IgD-negative memory B cell (primary cell): ENCODE measurements around the gene INPP5J. TPM values are rescaled to one million over a fixed set of nuclear protein-coding genes. Genes with fewer than 3 reads are reported as not detected.
"Not testable (repeated sequence)": the region's sequence is repeated elsewhere in the genome, so short reads cannot be mapped to it uniquely, and the experiment has no call there.

ENCODE experiments used
- H3K27ac Mint-ChIP-seq, 3 donors: one replicate each; pipeline ENCODE4 v1.8.0; 2020 to 2022; ENCODE audit warnings: mild to moderate bottlenecking in 3 of 3, mixed read lengths in 3 of 3, moderate library complexity in 1 of 3
- H3K27me3 Mint-ChIP-seq: one replicate; pipeline ENCODE4 v1.8.0; 2021; ENCODE audit warnings: mixed read lengths
- H3K36me3 Mint-ChIP-seq: one replicate; pipeline ENCODE4 v1.8.0; 2020; ENCODE audit warnings: mild to moderate bottlenecking, mixed read lengths
- H3K4me1 Mint-ChIP-seq, 3 donors: one replicate each; pipeline ENCODE4 v1.8.0; 2020 to 2022; ENCODE audit warnings: mixed read lengths in 3 of 3, mild to moderate bottlenecking in 1 of 3
- H3K4me3 Mint-ChIP-seq, 4 donors: one replicate each; pipeline ENCODE4 v1.8.0; 2020 to 2022; ENCODE audit warnings: mild to moderate bottlenecking in 4 of 4, mixed read lengths in 4 of 4, moderate library complexity in 3 of 4
- H3K9me3 Mint-ChIP-seq, 3 donors: one replicate each; pipeline ENCODE4 v1.8.0; 2020 to 2021; ENCODE audit warnings: mixed read lengths in 3 of 3, mild to moderate bottlenecking in 1 of 3
- polyA plus RNA-seq: library from polyadenylated mRNA; unstranded; fragments of 300-500 nt; fragmentation: Illumina TruSeq; gene quantifications from one replicate; pipeline ENCODE4 v1.2.3, GENCODE V29; 2021

INPP5J gene
- polyA plus RNA-seq, 1 donor from 2014 or later: not detected

DNA sequence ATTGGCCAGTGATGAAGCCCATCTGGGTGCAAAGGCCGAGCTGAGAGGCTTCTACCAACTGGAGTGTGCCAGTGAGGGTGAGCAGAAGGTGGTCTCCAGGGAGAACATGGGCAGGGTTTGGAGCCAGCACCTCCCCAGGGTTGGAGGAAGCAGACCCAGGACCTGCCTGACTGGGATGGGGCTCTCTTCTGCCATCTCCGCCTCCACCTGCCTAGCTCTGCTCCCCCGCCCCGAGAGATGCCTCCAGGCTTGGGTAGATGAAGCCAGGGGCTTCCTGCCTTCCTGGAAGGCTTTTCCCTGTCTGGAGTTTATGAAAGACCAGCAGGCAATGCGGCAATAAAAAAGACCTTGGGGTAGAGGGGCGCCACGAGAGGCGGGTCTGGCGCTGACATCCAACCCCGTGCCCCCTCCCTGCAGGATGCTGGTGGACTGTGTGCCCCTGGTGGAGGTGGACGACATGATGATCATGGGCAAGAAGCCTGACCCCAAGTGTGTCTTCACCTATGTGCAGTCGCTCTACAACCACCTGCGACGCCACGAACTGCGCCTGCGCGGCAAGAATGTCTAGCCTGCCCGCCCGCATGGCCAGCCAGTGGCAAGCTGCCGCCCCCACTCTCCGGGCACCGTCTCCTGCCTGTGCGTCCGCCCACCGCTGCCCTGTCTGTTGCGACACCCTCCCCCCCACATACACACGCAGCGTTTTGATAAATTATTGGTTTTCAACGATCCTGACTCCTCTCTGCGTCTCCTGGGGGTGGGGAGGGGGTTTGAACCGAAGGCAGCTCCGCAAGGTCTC is 18.7 kb upstream of the INPP5J start:
- Mint-ChIP-seq H3K36me3 (peaks cover 2% of the 10 kb centered on the region), H3K27me3 (peaks cover 3% of the 10 kb centered on the region), H3K27ac (peak overlapping the region in 2 of 3 donors; percentile 48 to 66), H3K9me3 (no peaks in the 10 kb centered on the region), H3K4me1 (peaks cover 9 to 21% (median 15%) of the 10 kb centered on the region in 3 donors), H3K4me3 (no peak overlapping the region)

DNA sequence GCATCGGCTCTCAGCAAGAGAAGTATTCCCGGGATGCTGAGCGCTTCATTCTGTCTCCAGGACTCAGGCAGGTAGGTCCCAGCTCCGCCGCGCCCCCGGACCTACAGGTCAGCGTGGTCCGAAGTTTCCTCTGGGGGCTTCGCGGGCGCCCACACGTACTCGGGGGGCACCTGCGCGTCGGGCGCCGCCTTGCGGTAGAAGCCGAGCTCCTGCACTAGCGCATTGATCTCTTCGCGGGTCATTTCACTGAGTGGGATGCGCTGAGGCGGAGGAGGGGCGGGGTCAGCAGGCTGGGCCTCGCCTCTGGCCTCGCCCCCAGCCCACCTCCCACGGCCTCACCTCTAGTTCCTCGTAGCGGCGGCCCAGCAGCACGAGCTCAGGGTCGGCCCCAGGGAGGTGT is 17.9 kb upstream of the INPP5J start:
- peaks cover 2% of the 10 kb centered on the region for H3K36me3 Mint-ChIP-seq
- peaks cover 9 to 21% (median 15%) of the 10 kb centered on the region in 3 donors for H3K4me1 Mint-ChIP-seq
- H3K9me3 Mint-ChIP-seq: no peaks in the 10 kb centered on the region
- H3K4me3 Mint-ChIP-seq: peak overlapping the region in 1 of 4 donors; percentile 100
- H3K27me3 Mint-ChIP-seq: peaks cover 3% of the 10 kb centered on the region
- H3K27ac Mint-ChIP-seq: no peak overlapping the region

DNA sequence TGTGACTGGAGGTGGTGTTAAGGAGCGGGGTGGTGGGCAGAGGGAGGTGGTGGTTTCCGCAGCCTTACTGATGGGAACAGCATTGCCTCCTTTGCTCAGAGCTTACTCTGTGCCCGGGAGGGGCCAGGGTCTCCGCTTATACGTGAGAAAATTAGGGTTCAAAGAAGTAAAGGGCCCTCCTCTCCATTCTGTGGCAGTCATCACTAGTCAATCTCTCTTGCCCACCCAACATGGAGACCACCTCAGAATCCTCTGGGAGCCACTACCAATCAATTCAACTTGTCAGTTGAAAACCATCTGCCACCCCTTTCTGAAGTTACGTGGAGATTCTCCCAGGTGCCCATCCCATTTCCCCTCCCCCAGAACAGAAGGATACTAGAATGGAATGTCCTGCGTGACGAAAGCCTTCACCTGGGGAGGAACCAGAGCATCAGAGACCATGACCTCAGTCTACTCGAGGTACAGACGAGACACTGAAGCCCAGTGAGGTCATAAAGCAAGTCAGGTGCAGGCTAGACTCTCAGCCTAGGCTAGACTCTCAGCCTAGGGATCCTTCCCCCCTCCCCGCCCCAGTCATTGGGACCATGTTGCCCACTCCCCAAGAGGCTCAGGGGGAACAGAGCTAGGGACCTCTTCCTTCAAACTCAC is 17.4 kb upstream of the INPP5J start:
- Mint-ChIP-seq H3K4me1 (peaks cover 9 to 21% (median 15%) of the 10 kb centered on the region in 3 donors), H3K27me3 (peaks cover 3% of the 10 kb centered on the region), H3K27ac (peak overlapping the region in 2 of 3 donors; percentile 31 to 69), H3K36me3 (peaks cover 2% of the 10 kb centered on the region), H3K4me3 (peak overlapping the region in 2 of 4 donors; percentile 32 to 100), H3K9me3 (no peaks in the 10 kb centered on the region)

DNA sequence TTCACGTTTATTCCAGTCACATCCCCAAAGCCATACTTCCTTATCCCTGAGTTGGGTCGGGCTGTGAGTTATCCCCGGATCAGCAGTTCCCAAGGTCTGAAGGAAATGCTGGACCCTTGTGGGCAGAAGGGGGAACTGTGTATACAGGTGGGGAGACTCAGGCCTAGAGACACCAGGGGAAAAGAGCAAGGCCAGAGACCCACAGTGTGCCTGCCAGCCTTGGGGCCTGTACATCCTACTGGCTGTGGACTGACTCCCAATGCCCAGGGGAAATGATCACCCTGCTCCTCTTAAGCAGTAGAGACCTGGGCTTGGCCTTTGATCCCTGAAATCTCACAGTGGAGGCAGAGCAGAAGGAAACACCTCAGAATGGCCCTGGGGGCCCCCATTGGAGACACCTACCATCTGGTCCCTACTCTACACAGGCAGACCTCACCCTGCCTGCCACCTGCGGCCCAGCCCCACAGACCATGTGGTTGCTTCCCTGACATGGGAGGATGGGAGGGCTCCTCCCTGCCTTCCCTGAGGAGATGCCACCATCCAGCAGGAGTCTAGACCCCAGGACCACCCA is 16.7 kb upstream of the INPP5J start:
- Mint-ChIP-seq H3K9me3 (no peaks in the 10 kb centered on the region), H3K4me3 (peak overlapping the region; percentile 85 to 100 (median 96)), H3K27ac (peak overlapping the region in 2 of 3 donors; percentile 31 to 69), H3K36me3 (peaks cover 2% of the 10 kb centered on the region), H3K4me1 (peaks cover 9 to 21% (median 15%) of the 10 kb centered on the region in 3 donors), H3K27me3 (peaks cover 3% of the 10 kb centered on the region)

DNA sequence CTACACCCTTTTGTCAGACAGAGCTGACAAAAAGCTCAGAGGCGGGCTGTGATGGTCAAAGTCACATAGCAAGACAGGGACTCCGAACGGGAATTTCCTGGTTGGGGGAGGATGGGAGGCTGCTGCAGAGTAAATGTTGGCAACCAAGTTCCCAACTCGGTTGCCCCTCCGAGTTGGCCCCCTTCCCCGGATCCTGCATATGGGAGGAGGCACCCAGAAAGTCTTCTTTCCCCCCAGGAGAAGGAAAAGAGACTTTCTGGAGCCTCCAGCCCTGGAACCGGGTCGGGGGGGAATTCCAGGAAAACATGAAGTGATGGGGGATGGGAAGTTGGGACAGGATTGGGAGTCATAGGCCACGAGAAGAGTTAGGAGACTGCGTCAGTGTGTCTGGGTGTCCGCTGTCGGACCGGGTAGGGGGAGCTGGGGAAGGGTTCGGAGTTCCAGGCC is 16.0 kb upstream of the INPP5J start:
- peaks cover 3% of the 10 kb centered on the region for H3K27me3 Mint-ChIP-seq
- H3K4me1 Mint-ChIP-seq: peaks cover 9 to 21% (median 15%) of the 10 kb centered on the region in 3 donors
- peak overlapping the region; percentile 92 to 100 (median 96) for H3K4me3 Mint-ChIP-seq
- peaks cover 2% of the 10 kb centered on the region for H3K36me3 Mint-ChIP-seq
- no peaks in the 10 kb centered on the region for H3K9me3 Mint-ChIP-seq
- H3K27ac Mint-ChIP-seq: peak overlapping the region; percentile 39 to 97 (median 94)

DNA sequence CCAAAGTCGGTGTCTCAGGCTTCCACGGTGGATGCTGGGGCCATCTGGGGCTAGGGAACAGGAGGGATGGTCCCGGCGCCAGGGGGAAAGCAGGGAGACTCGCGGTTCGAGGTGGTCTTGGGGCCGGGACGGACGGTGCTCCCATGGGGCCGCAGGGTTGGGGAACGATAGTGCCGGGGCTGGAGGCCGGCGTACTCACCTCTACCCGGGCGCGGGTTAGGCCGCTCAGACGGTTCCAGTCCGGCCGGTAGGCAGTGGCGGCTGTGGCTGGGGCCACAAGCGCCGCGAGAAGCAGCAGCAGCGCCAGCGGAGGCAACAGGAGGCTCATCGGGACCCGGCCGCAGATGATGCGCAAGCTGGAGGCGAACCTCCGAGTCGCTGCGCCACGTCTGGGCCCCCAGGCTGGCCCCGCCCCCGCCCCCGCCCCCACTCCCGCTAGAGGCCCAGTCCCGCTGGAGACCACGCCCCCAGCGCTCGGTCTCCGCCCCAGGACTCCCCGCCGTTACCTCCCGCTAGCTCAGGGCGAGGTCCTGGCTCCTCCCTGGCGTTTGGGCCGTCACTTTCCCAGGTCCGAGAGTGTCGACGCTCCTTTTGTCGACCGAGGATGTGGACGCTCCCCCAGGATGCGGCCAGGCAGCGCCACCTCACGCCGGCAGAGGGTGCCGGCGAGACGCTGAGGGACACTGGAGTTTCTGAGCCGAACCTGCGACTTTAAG is 15.4 kb upstream of the INPP5J start, which contains the start of gene SELENOM:
Gene SELENOM, minus strand, starts transcription at position 391 of the 716 bp plus-strand sequence. Its CDS starts 63 bp downstream, at position 328.
- peak within 1 kb of the TSS; percentile 89 to 97 (median 94) for H3K27ac Mint-ChIP-seq
- peak within 1 kb of the TSS; percentile 92 to 100 (median 96) for H3K4me3 Mint-ChIP-seq
- peaks cover 3% of the 10 kb centered on the region for H3K27me3 Mint-ChIP-seq
- H3K9me3 Mint-ChIP-seq: no peaks in the 10 kb centered on the region
- peaks cover 9 to 21% (median 15%) of the 10 kb centered on the region in 3 donors for H3K4me1 Mint-ChIP-seq
- peaks cover 2% of the 10 kb centered on the region for H3K36me3 Mint-ChIP-seq

DNA sequence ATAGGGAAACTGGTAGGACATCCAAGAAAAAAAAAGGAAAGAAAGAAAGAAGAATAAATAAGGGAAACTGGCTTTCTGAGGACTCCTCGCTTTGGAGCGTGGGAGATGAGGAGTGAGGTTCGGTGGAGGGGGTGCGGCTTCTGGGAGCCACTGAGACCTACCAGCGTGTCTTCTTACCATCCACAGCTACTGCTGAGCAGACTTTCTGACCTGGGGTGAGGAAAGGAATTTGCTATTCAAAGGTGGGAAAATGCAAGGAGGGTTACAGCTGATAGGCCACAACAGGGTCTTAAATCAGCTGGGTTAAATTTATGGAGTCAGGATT is 14.9 kb upstream of the INPP5J start:
- no peaks in the 10 kb centered on the region for H3K9me3 Mint-ChIP-seq
- peaks cover 3% of the 10 kb centered on the region for H3K27me3 Mint-ChIP-seq
- peak overlapping the region; percentile 92 to 100 (median 96) for H3K4me3 Mint-ChIP-seq
- H3K27ac Mint-ChIP-seq: peak overlapping the region; percentile 89 to 97 (median 94)
- peaks cover 9 to 21% (median 15%) of the 10 kb centered on the region in 3 donors for H3K4me1 Mint-ChIP-seq
- peaks cover 2% of the 10 kb centered on the region for H3K36me3 Mint-ChIP-seq

DNA sequence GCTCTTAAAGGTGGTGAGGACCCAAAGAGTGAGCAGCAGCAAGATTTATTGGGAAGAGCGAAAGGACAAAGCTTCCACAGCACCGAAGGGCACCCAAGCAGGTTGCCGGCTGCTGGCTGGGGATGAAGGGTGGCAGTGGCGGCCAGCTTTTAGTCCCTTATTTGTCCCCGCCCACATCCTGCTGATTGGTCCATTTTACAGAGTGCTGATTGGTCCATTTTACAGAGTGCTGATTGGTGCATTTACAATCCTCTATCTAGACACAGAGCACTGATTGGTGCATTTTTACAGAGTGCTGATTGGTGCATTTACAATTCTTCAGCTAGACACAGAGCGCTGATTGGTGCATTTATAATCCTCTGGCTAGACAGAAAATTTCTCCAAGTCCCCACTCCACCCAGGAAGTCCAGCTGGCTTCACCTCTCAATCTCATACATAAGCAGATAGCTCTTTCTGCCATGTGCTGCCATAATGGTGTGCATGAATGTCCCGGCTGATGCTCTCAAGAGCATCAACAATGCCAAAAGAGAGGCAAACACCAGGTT is 10.1 kb upstream of the INPP5J start:
- H3K4me3 Mint-ChIP-seq, H3K27me3 Mint-ChIP-seq, H3K27ac Mint-ChIP-seq, H3K9me3 Mint-ChIP-seq, H3K36me3 Mint-ChIP-seq, H3K4me1 Mint-ChIP-seq: not testable (repeated sequence)

DNA sequence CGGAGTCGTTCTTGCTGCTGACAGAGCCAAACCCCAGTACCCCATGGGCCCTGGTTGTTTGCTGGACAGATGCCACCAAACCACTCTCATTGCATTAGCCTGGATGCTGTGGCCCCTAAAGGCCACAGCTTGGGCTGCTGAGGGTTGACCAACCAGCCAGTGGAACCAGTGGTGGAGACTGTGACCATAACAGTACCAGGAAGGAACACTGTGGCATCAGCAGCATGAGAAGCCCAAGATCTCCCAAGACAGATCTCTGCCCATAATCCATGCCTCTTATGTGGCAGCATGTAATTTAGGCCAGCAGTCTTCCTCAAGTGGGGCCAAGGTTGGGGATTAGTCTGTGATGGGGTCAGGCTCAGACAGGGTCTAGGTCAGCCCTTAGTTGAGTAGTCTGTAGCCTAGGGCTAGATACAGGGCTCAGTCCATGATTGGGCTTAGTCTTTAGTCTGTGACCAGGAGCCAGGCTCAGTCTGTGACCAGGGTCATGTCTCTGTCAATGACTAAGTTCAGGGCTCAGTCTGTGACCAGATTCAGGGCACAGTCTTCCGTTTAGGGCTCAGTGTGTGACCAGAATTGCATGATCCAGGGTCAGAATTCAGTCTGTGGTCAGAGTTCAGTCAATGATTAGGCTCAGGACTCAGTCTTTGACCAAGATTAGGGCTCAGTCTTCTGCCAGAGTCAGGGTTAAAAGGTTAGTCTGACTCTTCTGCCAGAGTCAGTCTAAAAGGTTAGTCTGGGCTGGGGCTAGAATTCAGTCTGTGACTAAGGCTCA is 4.5 kb upstream of the INPP5J start:
- H3K4me3 Mint-ChIP-seq: no peak overlapping the region
- no peaks in the 10 kb centered on the region for H3K27me3 Mint-ChIP-seq
- no peak overlapping the region for H3K27ac Mint-ChIP-seq
- no peaks in the 10 kb centered on the region for H3K4me1 Mint-ChIP-seq
- H3K36me3 Mint-ChIP-seq: no peaks in the 10 kb centered on the region
- no peaks in the 10 kb centered on the region for H3K9me3 Mint-ChIP-seq

DNA sequence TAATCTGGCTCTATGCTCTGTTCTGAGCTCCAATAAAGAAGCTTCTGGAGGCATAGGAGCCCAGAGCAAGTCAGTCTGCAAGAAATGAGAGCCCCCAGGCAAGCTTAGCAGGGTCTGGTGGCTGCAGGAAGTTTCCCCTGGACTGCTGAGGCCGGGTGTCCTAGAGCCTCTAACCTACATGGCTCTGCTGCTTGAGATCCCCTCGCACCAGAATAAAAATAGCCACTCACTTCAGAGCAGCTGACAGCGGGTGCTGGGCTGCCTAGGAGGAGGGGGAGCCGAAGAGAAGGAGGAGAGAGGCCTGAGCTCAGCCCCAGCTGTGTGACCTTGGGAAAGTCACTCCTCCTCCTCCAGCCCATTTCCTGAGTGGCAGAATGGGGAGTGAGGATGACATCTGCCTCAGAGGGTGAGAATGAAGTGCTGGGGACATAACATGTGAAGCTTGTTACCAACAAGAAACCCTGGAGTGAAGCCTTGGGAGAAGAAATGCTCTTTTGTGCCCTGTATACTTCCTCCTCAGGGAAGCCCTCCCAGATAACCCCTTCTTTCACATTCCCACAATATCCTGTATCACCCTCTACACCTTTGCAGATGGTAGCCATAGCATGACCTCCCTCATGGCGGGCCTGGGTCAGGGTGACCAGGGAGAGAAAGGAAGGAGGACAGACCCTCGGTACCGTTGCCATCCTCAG is 3.6 kb upstream of the INPP5J start:
- Mint-ChIP-seq H3K4me3 (no peak overlapping the region), H3K27ac (no peak overlapping the region), H3K4me1 (no peaks in the 10 kb centered on the region), H3K36me3 (no peaks in the 10 kb centered on the region), H3K9me3 (no peaks in the 10 kb centered on the region), H3K27me3 (peaks cover 1% of the 10 kb centered on the region)

DNA sequence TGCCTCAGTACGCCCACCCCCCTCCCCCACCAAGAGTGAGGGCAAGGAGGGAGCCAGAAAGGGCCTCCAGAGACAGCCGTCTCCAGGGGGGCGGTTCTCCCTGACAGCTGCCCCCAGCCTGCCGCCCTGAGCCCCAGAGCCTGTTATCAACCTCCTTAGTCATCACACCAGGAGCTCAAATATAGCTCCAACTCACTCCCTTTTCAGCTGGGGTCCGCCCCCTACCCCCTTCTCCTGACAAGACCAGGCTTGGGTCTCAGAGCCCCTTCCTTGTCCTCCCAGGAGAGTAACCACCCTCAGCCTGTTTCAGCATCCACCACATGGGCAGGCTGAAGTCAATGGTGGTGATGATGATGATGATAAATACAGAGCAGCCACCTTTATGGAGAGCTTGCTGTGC is 2.5 kb upstream of the INPP5J start:
- no peaks in the 10 kb centered on the region for H3K36me3 Mint-ChIP-seq
- H3K9me3 Mint-ChIP-seq: no peaks in the 10 kb centered on the region
- no peak overlapping the region for H3K27ac Mint-ChIP-seq
- peak overlapping the region in 1 of 4 donors; percentile 28 for H3K4me3 Mint-ChIP-seq
- H3K4me1 Mint-ChIP-seq: no peaks in the 10 kb centered on the region
- H3K27me3 Mint-ChIP-seq: peaks cover 1% of the 10 kb centered on the region

DNA sequence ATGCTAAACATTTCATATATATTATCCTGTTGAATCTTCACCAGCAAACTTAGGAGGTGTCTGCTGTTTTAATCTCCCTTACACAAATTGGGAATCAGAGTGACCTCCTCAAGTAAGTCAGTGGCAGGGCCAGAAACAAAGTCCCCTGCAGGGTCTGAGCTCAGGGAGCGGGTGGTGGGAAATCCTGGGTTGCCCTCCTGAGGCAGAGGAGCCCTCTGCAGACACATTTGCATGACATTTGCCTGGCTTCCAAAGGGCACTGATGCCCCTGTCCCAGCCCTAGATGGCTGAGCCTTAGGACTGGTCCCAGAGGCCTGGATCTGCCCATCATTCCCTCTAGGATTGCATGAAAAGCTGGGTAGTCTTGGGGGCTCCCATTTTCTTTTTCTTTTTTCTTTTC is 2.1 kb upstream of the INPP5J start:
- no peak overlapping the region for H3K4me3 Mint-ChIP-seq
- no peaks in the 10 kb centered on the region for H3K36me3 Mint-ChIP-seq
- no peaks in the 10 kb centered on the region for H3K9me3 Mint-ChIP-seq
- peaks cover 1% of the 10 kb centered on the region for H3K27me3 Mint-ChIP-seq
- peak overlapping the region in 1 of 3 donors; percentile 69 for H3K27ac Mint-ChIP-seq
- no peaks in the 10 kb centered on the region for H3K4me1 Mint-ChIP-seq

DNA sequence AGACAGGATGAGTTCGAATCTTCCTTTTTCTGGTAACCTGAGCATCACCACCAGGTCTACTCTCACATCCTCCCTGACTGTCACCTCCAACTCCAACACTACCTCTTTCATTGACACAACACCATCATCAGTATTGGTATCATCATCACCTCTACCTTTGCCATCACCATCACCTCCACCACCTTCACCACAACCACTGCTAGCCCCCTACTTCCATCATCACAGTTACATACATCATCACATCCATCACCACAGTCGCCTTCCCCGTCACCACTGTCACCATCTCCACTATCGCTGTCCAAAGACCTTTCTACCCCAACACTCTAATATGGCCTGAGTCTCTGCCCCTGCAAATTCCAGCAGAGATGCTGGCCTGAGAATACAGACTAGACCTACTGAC is 1.4 kb upstream of the INPP5J start:
- no peak overlapping the region for H3K4me3 Mint-ChIP-seq
- no peaks in the 10 kb centered on the region for H3K9me3 Mint-ChIP-seq
- peaks cover 0 to 4% (median 3%) of the 10 kb centered on the region in 3 donors for H3K4me1 Mint-ChIP-seq
- H3K27me3 Mint-ChIP-seq: peaks cover 1% of the 10 kb centered on the region
- no peaks in the 10 kb centered on the region for H3K36me3 Mint-ChIP-seq
- peak overlapping the region in 1 of 3 donors; percentile 69 for H3K27ac Mint-ChIP-seq
